ENCODE data around the gene SHISA7.

Gene SHISA7

DNA sequence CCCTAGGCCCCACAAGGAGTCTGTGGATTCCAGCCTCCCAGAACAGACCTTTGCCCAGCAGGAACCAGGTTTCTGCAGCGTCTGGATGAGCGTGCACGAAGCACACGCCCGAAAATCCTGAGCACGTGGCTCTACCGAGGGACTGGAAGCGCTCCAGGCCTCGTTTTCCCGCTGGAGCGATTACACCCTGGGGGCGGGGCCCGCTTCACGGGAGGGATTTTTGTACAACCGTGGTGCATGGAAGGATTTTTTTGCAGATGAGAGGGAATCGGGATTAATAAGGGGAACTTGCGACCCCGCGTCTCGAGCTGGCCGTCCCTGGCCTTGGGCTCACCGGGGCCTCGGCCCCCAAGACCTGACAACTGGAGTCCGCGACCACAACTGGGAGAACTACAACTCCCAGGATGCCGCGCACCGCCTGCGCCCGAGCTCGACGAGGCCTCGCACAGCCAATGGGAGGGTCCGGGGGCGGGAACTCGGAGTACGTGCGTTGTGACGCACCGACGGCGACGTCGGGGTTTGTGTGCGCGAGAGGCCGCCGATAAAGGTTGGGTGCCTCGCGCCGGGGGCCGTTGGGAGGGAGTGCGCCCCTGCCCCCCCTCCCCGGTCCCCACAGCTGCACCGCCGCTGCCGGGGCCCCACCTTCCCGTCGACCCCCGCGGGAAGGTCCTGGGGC lies 33.1 kb upstream of the SHISA7 start, which contains the start of gene ZNF628 (continued):
- TF ChIP-seq, protein P1, sequence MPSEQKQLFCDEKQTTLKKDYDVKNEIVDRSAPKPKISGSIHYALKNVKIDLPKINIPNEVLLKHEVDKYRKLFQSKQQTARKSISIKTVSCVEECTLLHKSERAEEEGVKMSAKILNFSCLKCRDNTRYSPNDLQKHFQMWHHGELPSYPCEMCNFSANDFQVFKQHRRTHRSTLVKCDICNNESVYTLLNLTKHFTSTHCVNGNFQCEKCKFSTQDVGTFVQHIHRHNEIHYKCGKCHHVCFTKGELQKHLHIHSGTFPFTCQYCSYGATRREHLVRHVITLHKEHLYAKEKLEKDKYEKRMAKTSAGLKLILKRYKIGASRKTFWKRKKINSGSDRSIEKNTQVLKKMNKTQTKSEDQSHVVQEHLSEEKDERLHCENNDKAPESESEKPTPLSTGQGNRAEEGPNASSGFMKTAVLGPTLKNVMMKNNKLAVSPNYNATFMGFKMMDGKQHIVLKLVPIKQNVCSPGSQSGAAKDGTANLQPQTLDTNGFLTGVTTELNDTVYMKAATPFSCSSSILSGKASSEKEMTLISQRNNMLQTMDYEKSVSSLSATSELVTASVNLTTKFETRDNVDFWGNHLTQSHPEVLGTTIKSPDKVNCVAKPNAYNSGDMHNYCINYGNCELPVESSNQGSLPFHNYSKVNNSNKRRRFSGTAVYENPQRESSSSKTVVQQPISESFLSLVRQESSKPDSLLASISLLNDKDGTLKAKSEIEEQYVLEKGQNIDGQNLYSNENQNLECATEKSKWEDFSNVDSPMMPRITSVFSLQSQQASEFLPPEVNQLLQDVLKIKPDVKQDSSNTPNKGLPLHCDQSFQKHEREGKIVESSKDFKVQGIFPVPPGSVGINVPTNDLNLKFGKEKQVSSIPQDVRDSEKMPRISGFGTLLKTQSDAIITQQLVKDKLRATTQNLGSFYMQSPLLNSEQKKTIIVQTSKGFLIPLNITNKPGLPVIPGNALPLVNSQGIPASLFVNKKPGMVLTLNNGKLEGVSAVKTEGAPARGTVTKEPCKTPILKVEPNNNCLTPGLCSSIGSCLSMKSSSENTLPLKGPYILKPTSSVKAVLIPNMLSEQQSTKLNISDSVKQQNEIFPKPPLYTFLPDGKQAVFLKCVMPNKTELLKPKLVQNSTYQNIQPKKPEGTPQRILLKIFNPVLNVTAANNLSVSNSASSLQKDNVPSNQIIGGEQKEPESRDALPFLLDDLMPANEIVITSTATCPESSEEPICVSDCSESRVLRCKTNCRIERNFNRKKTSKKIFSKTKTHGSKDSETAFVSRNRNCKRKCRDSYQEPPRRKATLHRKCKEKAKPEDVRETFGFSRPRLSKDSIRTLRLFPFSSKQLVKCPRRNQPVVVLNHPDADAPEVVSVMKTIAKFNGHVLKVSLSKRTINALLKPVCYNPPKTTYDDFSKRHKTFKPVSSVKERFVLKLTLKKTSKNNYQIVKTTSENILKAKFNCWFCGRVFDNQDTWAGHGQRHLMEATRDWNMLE (tag by site-specific recombination; conservative IDR thresholded peaks at IDR 0.05; ENCODE audit: low read depth): peak; percentile 53
- TF ChIP-seq ZFP37 (tag by site-specific recombination; IDR thresholded peaks at IDR 0.05) (peak; percentile 61; the same call in 1 of the 2 replicates), ZXDB (tag by site-specific recombination; IDR thresholded peaks at IDR 0.05) (peak; percentile 95), ZNF629 (tag by site-specific recombination; IDR thresholded peaks at IDR 0.05) (peak; percentile 70), WT1 (tag by site-specific recombination; IDR thresholded peaks at IDR 0.05) (0 out of 2 replicates have a peak, but pooled peaks have one; percentile 23), YY2 (tag by site-specific recombination; IDR thresholded peaks at IDR 0.05) (peak; percentile 75), ZSCAN30 (tag by site-specific recombination; IDR thresholded peaks at IDR 0.05) (peak; percentile 93), ZNF274 (IDR thresholded peaks at IDR 0.05; ENCODE audit: low read length) (no peak), ZNF274 (tag by site-specific recombination; IDR thresholded peaks at IDR 0.05; ENCODE audit: borderline replicate concordance) (no peak), KLF16 (tag by site-specific recombination; IDR thresholded peaks at IDR 0.05) (peak; percentile 87), ZNF19 (tag by site-specific recombination; IDR thresholded peaks at IDR 0.05; ENCODE audit: low read depth) (no peak), ZBTB20 (tag by site-specific recombination; IDR thresholded peaks at IDR 0.05) (peak; percentile 63), INSM2 (tag by site-specific recombination; IDR thresholded peaks at IDR 0.05) (0 out of 2 replicates have a peak, but pooled peaks have one; percentile 25), ZNF335 (tag by site-specific recombination; conservative IDR thresholded peaks at IDR 0.05) (peak; percentile 99), ZNF155 (tag by site-specific recombination; IDR thresholded peaks at IDR 0.05) (no peak), ZNF600 (tag by site-specific recombination; IDR thresholded peaks at IDR 0.05) (peak; percentile 56; the same call in 1 of the 2 replicates), ZNF324 (tag by site-specific recombination; IDR thresholded peaks at IDR 0.05) (peak; percentile 87), ZNF610 (tag by site-specific recombination; IDR thresholded peaks at IDR 0.05; ENCODE audit: borderline replicate concordance) (no peak), KLF1 (tag by site-specific recombination; IDR thresholded peaks at IDR 0.05) (peak; percentile 65), ZNF580 (tag by site-specific recombination; IDR thresholded peaks at IDR 0.05) (peak; percentile 81; the same call in 1 of the 2 replicates), ZNF843 (tag by site-specific recombination; IDR thresholded peaks at IDR 0.05) (peak; percentile 58), KLF10 (tag by site-specific recombination; IDR thresholded peaks at IDR 0.05) (peak; percentile 63; the same call in 1 of the 2 replicates), KLF9 (tag by site-specific recombination; IDR thresholded peaks at IDR 0.05; ENCODE audit: low read depth) (peak; percentile 92)
- TF ChIP-seq, protein P2, sequence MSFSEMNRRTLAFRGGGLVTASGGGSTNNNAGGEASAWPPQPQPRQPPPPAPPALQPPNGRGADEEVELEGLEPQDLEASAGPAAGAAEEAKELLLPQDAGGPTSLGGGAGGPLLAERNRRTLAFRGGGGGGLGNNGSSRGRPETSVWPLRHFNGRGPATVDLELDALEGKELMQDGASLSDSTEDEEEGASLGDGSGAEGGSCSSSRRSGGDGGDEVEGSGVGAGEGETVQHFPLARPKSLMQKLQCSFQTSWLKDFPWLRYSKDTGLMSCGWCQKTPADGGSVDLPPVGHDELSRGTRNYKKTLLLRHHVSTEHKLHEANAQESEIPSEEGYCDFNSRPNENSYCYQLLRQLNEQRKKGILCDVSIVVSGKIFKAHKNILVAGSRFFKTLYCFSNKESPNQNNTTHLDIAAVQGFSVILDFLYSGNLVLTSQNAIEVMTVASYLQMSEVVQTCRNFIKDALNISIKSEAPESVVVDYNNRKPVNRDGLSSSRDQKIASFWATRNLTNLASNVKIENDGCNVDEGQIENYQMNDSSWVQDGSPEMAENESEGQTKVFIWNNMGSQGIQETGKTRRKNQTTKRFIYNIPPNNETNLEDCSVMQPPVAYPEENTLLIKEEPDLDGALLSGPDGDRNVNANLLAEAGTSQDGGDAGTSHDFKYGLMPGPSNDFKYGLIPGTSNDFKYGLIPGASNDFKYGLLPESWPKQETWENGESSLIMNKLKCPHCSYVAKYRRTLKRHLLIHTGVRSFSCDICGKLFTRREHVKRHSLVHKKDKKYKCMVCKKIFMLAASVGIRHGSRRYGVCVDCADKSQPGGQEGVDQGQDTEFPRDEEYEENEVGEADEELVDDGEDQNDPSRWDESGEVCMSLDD (tag by site-specific recombination; IDR thresholded peaks at IDR 0.05): peak; percentile 94
- TF ChIP-seq, protein P3, sequence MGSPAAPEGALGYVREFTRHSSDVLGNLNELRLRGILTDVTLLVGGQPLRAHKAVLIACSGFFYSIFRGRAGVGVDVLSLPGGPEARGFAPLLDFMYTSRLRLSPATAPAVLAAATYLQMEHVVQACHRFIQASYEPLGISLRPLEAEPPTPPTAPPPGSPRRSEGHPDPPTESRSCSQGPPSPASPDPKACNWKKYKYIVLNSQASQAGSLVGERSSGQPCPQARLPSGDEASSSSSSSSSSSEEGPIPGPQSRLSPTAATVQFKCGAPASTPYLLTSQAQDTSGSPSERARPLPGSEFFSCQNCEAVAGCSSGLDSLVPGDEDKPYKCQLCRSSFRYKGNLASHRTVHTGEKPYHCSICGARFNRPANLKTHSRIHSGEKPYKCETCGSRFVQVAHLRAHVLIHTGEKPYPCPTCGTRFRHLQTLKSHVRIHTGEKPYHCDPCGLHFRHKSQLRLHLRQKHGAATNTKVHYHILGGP (tag by site-specific recombination; IDR thresholded peaks at IDR 0.05): no peak
- TF ChIP-seq, protein P4, sequence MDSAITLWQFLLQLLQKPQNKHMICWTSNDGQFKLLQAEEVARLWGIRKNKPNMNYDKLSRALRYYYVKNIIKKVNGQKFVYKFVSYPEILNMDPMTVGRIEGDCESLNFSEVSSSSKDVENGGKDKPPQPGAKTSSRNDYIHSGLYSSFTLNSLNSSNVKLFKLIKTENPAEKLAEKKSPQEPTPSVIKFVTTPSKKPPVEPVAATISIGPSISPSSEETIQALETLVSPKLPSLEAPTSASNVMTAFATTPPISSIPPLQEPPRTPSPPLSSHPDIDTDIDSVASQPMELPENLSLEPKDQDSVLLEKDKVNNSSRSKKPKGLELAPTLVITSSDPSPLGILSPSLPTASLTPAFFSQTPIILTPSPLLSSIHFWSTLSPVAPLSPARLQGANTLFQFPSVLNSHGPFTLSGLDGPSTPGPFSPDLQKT (IDR thresholded peaks at IDR 0.05; ENCODE audit: borderline replicate concordance, low read depth, low read length): no peak
